Activated B cell treated with CpG ODN at 0.5 μM for 24 hours (primary cell): ENCODE results near the gene CEP128. TPM values are rescaled to one million over a fixed set of nuclear protein-coding genes. Genes with fewer than 3 reads are reported as not detected.

Source experiments
- ATAC-seq: fragments of 200-7000 bp; cut with Tn5 transposase; one replicate; pipeline ENCODE4 v1.10.0; 2021; ENCODE audit warnings: low read depth, mild to moderate bottlenecking, moderate library complexity
- CTCF ChIA-PET: fragments of 350-600 bp; sonication (Branson Sonifier 250); formaldehyde crosslinking; loops from one replicate; lab custom pipeline; 2021; ENCODE audit warnings: antibody characterized with exemption; lab: Charles Lee
- POLR2A ChIA-PET: fragments of 350-600 bp; sonication (Branson Sonifier 250); formaldehyde crosslinking; loops from one replicate; lab custom pipeline; 2021; ENCODE audit warnings: antibody characterized with exemption; lab: Charles Lee
- DNase-seq: peaks from one replicate; pipeline ENCODE4 v3.0.0; 2022
- H3K27ac Mint-ChIP-seq: one replicate; pipeline ENCODE4 v1.8.0; 2020; ENCODE audit warnings: mixed read lengths
- H3K27me3 Mint-ChIP-seq: one replicate; pipeline ENCODE4 v1.8.0; 2021; ENCODE audit warnings: mixed read lengths
- H3K36me3 Mint-ChIP-seq: one replicate; pipeline ENCODE4 v1.8.0; 2021; ENCODE audit warnings: low read depth, mixed read lengths
- H3K4me1 Mint-ChIP-seq: one replicate; pipeline ENCODE4 v1.8.0; 2021; ENCODE audit warnings: mixed read lengths
- H3K4me3 Mint-ChIP-seq: one replicate; pipeline ENCODE4 v1.8.0; 2020; ENCODE audit warnings: mild to moderate bottlenecking, mixed read lengths
- H3K9me3 Mint-ChIP-seq: one replicate; pipeline ENCODE4 v1.8.0; 2020; ENCODE audit warnings: mixed read lengths
- intact Hi-C: fragments of 100-400 bp; cut with micrococcal nuclease; formaldehyde crosslinking; loops from one replicate; pipeline ENCODE4 v1.15.1; 2024
- total RNA-seq: library from RNA; stranded (reverse); gene quantifications from 2 replicates; pipeline ENCODE4 v1.2.3, GENCODE V29; 2022
- TF ChIP-seq, protein P1 (sequence below): fragments of 200-600 bp; IDR thresholded peaks from one replicate; pipeline ENCODE4 v1.8.0; 2022; ENCODE audit warnings: antibody characterized with exemption, mild to moderate bottlenecking

CEP128 gene
- total RNA-seq, 1 donor from 2014 or later: 25.0 TPM

GRCh38 chr14:80695869-80696268 lies 245.7 kb downstream of the CEP128 start:
- POLR2A ChIA-PET: no interaction called here
- H3K27me3 Mint-ChIP-seq: no peaks in the 10 kb centered on the region
- no peak overlapping the region for H3K4me3 Mint-ChIP-seq
- CTCF ChIA-PET: no interaction called here
- no peak for ATAC-seq
- intact Hi-C loops: no loop called here
- TF ChIP-seq, protein P1, sequence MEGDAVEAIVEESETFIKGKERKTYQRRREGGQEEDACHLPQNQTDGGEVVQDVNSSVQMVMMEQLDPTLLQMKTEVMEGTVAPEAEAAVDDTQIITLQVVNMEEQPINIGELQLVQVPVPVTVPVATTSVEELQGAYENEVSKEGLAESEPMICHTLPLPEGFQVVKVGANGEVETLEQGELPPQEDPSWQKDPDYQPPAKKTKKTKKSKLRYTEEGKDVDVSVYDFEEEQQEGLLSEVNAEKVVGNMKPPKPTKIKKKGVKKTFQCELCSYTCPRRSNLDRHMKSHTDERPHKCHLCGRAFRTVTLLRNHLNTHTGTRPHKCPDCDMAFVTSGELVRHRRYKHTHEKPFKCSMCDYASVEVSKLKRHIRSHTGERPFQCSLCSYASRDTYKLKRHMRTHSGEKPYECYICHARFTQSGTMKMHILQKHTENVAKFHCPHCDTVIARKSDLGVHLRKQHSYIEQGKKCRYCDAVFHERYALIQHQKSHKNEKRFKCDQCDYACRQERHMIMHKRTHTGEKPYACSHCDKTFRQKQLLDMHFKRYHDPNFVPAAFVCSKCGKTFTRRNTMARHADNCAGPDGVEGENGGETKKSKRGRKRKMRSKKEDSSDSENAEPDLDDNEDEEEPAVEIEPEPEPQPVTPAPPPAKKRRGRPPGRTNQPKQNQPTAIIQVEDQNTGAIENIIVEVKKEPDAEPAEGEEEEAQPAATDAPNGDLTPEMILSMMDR: no peak
- no peaks in the 10 kb centered on the region for H3K36me3 Mint-ChIP-seq
- no peak for DNase-seq
- no peaks in the 10 kb centered on the region for H3K9me3 Mint-ChIP-seq
- no peaks in the 10 kb centered on the region for H3K4me1 Mint-ChIP-seq
- H3K27ac Mint-ChIP-seq: no peak overlapping the region

GRCh38 chr14:80692903-80693302 lies 248.6 kb downstream of the CEP128 start:
- ChIA-PET CTCF (no interaction called here), POLR2A (no interaction called here)
- no peaks in the 10 kb centered on the region for H3K9me3 Mint-ChIP-seq
- no peaks in the 10 kb centered on the region for H3K27me3 Mint-ChIP-seq
- TF ChIP-seq, protein P1: no peak
- H3K4me3 Mint-ChIP-seq: no peak overlapping the region
- no peak overlapping the region for H3K27ac Mint-ChIP-seq
- intact Hi-C loops: no loop called here
- no peak for ATAC-seq
- no peaks in the 10 kb centered on the region for H3K4me1 Mint-ChIP-seq
- DNase-seq: no peak
- no peaks in the 10 kb centered on the region for H3K36me3 Mint-ChIP-seq

DNA sequence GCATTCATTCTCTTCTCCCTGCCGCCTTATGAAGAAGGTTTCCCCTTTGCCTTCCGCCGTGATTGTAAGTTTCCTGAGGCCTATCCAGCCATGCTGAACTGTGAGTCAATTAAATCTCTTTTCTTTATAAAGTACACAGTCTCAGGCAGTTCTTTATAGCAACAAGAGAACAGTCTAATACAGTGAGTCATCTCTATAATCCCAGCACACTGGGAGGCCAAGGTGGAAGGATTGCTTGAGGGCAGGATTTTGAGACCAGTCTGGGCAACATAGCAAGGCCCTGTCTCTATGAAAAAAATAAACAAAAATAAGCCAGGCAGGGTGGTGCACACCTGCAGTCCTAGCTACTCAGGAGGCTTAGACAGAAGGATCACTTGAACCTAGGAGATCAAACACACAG lies 259.9 kb downstream of the CEP128 start:
- Mint-ChIP-seq H3K27me3 (no peaks in the 10 kb centered on the region), H3K4me3 (no peak overlapping the region), H3K36me3 (peaks cover 10% of the 10 kb centered on the region), H3K9me3 (peaks cover 27% of the 10 kb centered on the region), H3K4me1 (no peaks in the 10 kb centered on the region), H3K27ac (no peak overlapping the region)
- TF ChIP-seq, protein P1: no peak
- DNase-seq (no peak), ATAC-seq (no peak)
- ChIA-PET POLR2A (no interaction called here), CTCF (no interaction called here)
- intact Hi-C loops: no loop called here

- H3K27ac Mint-ChIP-seq: no peak overlapping the region
- POLR2A ChIA-PET: no interaction called here
- peaks cover 25% of the 10 kb centered on the region for H3K9me3 Mint-ChIP-seq
- DNase-seq (no peak), ATAC-seq (no peak)
- intact Hi-C loops: no loop called here
- CTCF ChIA-PET: no interaction called here
- H3K4me1 Mint-ChIP-seq: no peaks in the 10 kb centered on the region
- TF ChIP-seq, protein P1: no peak
- H3K36me3 Mint-ChIP-seq: peaks cover 10% of the 10 kb centered on the region
- H3K27me3 Mint-ChIP-seq: no peaks in the 10 kb centered on the region
- H3K4me3 Mint-ChIP-seq: no peak overlapping the region
Observed at GRCh38 chr14:80679273-80679672, 262.3 kb downstream of the CEP128 start.

- Mint-ChIP-seq H3K4me1 (no peaks in the 10 kb centered on the region), H3K27ac (no peak overlapping the region), H3K4me3 (no peak overlapping the region), H3K27me3 (no peaks in the 10 kb centered on the region), H3K36me3 (peaks cover 10% of the 10 kb centered on the region), H3K9me3 (peaks cover 26% of the 10 kb centered on the region)
- intact Hi-C loops: no loop called here
- DNase-seq (no peak), ATAC-seq (no peak)
- TF ChIP-seq, protein P1: no peak
- ChIA-PET CTCF (no interaction called here), POLR2A (no interaction called here)
Observed at GRCh38 chr14:80678436-80678835, 263.1 kb downstream of the CEP128 start.
